H1 (cell line): ENCODE measurements around the gene MYL6B. TPM values are rescaled to one million over a fixed set of nuclear protein-coding genes. Genes with fewer than 3 reads are reported as not detected.

Experiments used
- HDAC6 ChIP-seq: IDR thresholded peaks from one replicate; pipeline ENCODE4 v1.7.1; 2012; ENCODE audit warnings: low read depth, mild to moderate bottlenecking, inconsistent platforms, low read length, moderate library complexity
- SIRT6 ChIP-seq: IDR thresholded peaks from one replicate; pipeline ENCODE4 v1.7.1; 2012; ENCODE audit warnings: low read length, inconsistent platforms
- polyA plus RNA-seq, 7 experiments: library from polyadenylated mRNA; depleted of rRNA in 3 of 7; stranded (reverse) in 5 of 7; unstranded in 2 of 7; fragments of >200 nt in 5 of 7; fragments of 200-250 nt in 2 of 7; gene quantifications; 1 replicate in 5 of 7; 2 replicates in 1 of 7; 4 replicates in 1 of 7; pipeline versions ENCODE4 v1.2.1 to v1.2.3, GENCODE V29; 2011 to 2013; ENCODE audit warnings: missing spikeins in 2 of 7, mixed read lengths in 2 of 7
- total RNA-seq: library from RNA; stranded (reverse); fragmentation: NEBNext Ultra II Directional; extraction: Animal tissue kit (Norgen Biotek cat#: 25700); gene quantifications from 2 replicates; pipeline ENCODE4 v1.2.1, GENCODE V29; 2021
- TF ChIP-seq, protein P1 (sequence below): IDR thresholded peaks from 2 replicates; pipeline ENCODE4 v1.6.1; 2012; ENCODE audit warnings: low read length, inconsistent platforms

Gene MYL6B
- total and polyA plus RNA-seq, 2 of the 8 experiments (the other 6 are each of a cell fraction or from before 2014, with no cell fraction given), result 163 to 202 TPM

DNA sequence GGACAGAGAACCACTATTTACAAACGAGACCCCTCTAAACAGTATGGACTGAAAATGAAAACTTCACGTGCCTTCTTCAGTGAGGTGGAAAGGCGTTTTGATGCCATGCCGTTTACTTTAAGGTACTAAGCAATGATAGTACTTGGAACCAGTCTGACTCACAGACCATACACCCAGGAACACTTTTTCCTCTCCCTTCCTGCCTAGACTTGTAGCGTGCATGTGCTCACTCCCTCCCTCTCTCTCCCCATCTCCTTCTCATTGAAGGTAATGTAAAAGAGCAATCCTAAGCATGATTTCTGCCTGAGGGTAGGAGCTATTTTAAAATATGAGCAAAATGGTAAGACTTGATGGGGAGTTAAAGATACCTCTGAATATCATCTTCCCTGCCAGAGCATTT is 41.8 kb upstream of the MYL6B start (continued):
- TF ChIP-seq, protein P1, sequence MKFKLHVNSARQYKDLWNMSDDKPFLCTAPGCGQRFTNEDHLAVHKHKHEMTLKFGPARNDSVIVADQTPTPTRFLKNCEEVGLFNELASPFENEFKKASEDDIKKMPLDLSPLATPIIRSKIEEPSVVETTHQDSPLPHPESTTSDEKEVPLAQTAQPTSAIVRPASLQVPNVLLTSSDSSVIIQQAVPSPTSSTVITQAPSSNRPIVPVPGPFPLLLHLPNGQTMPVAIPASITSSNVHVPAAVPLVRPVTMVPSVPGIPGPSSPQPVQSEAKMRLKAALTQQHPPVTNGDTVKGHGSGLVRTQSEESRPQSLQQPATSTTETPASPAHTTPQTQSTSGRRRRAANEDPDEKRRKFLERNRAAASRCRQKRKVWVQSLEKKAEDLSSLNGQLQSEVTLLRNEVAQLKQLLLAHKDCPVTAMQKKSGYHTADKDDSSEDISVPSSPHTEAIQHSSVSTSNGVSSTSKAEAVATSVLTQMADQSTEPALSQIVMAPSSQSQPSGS, result no peak
- TF ChIP-seq SIRT6 (no peak), HDAC6 (no peak)
